Raji (cell line): ENCODE data around the gene CYLC1.

ENCODE experiments used
- POLR2A ChIP-seq: IDR thresholded peaks from 2 replicates; pipeline ENCODE4 v1.6.1; 2011; ENCODE audit warnings: low read depth, low read length, control low read depth; ENCODE audit not compliant: insufficient read depth

The CYLC1 gene, protein sequence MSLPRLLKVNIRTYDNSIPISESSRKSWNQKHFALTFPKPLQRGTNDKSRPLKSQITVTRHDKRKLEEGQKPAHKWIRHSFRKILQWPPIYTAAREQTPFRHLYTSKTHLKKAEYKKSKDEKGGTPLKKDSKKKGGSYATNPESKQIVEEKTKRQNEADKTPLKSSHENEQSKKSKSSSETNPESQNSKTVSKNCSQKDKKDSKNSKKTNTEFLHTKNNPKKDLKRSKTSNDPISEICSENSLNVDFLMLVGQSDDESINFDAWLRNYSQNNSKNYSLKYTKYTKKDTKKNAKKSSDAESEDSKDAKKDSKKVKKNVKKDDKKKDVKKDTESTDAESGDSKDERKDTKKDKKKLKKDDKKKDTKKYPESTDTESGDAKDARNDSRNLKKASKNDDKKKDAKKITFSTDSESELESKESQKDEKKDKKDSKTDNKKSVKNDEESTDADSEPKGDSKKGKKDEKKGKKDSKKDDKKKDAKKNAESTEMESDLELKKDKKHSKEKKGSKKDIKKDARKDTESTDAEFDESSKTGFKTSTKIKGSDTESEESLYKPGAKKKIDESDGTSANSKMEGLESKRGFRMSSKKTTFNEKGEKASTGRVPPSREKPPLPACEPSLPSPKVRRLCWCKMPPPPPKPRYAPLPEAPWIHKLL

DNA sequence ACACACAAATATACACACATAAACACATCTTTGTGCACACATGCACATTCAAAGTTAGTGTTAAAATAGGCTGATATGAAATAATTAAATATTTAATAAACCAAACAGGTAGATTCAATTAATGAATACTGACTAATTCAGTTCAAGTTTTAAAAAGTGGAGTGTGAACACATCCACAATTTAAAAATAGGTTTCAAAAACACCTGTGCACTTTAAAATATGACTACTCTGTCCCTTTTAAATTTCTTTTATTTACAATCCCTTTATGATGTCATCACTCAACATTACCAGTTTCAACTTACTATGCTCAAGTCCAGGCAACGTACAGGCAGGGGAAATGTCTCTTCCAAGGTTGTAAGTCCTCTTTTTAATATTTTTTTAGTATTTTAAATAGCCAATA, at the start of gene CYLC1:
Gene CYLC1, plus strand, starts transcription at position 301 of the 400 bp plus-strand sequence. Its CDS starts 37 bp downstream, at position 338.
- TF ChIP-seq POLR2A: no peak

GRCh38 chrX:83819304-83819703, 41.6 kb upstream of the CYLC1 start:
- TF ChIP-seq POLR2A: no peak

GRCh38 chrX:83829874-83830273, 31.1 kb upstream of the CYLC1 start:
- no peak for TF ChIP-seq POLR2A

- no peak for TF ChIP-seq POLR2A
Measured at GRCh38 chrX:83845397-83845796, 15.5 kb upstream of the CYLC1 start.

GRCh38 chrX:83847339-83847738, 13.6 kb upstream of the CYLC1 start:
- no peak for TF ChIP-seq POLR2A

GRCh38 chrX:83888585-83888984, 27.6 kb downstream of the CYLC1 start:
- no peak for TF ChIP-seq POLR2A

DNA sequence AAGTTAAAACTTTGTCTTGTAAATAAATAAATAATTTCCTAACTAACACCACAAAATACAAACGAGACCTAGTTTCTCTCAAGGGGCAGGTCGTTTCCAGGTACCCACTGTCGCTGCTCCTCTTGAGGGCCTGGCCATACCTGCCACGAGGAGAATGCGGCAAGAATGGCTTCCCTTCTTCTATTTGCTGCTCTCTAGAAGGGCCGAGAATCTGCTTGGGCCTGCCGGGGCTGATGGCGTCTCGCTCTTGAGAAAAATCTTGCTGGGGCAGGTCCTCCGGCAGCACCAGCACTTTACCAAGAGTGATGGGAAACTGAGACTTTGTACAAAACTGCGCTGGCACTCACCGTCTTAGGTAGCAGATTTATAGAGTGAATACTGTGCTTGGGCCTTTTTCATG, 31.5 kb downstream of the CYLC1 start:
- no peak for TF ChIP-seq POLR2A

DNA sequence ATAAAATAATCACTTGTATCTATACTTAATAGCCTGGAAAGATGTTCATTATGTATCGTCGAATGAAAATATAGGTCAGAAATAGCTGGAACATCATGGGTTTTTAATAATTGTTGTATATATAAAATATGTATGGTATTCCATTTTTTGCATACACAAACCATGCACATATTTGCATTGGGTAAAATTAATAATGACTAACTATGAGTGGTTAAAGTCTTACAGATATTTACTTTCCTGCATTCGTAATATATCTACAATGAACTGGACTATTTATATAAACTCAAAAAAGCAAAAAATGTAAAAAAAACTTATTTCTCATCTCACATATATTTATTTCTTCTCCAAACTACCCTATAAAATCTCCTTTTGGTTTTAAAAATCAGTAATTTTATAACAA, 46.0 kb downstream of the CYLC1 start:
- no peak for TF ChIP-seq POLR2A

GRCh38 chrX:83916525-83916924, 55.6 kb downstream of the CYLC1 start:
- TF ChIP-seq POLR2A: no peak

DNA sequence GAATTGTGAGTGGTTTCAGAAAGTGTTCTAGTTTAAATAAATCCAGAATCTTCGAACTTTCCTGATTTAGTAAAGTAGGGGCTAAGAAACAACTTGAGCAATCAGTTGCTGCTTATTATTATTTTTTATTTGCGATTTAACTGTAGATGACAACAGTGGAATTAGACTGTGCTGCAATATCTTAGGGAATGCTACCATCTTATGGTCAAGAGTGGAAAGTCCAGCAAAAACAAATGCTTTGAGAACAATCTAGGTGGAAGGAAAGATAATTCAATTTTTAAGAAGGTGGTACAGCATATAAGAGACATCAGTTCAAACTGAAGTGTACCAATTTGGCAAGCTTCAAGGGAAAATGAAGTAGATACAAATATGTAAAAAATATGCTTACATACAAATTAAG, 73.3 kb downstream of the CYLC1 start:
- TF ChIP-seq POLR2A: no peak
